GM21717 (cell line): ENCODE data around the gene CATSPER4.
"Not testable (repeated sequence)": the region's sequence is repeated elsewhere in the genome, so short reads cannot be mapped to it uniquely, and the experiment has no call there.

Experiments
- ATAC-seq: cut with Tn5 transposase; IDR thresholded peaks from one replicate; pipeline ENCODE4 v1.9.1; 2021; ENCODE audit warnings: mild to moderate bottlenecking, moderate library complexity; ENCODE audit not compliant: unreplicated experiment

CATSPER4 gene

GRCh38 chr1:26189331-26189730 lies 1.1 kb upstream of the CATSPER4 start:
- no peak for ATAC-seq

GRCh38 chr1:26189751-26190275 lies 589 bp upstream of the CATSPER4 start:
- no peak for ATAC-seq

GRCh38 chr1:26191739-26192138 lies 1.3 kb downstream of the CATSPER4 start:
- ATAC-seq = no peak

DNA sequence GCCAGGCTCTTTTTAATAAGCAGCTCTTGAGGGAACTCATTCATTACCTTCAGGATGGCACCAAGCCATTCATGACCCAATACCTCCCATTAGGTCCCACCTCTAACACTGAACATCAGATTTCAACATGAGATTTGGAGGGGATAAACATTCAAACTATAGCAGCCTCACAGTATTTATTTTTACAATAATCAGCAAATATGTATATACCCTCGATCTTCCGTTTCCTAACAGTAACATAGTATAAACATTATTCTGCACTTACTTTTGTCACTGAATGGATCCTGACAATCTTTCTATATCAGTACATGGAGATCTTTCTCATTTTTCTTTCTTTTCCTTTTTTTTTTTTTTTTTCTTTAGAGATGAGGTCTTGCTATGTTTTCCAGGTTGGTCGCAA lies 5.4 kb downstream of the CATSPER4 start:
- ATAC-seq = no peak

- no peak for ATAC-seq
Measured at GRCh38 chr1:26197301-26197700, 6.9 kb downstream of the CATSPER4 start.

- no peak for ATAC-seq
Measured at GRCh38 chr1:26197813-26198212, 7.4 kb downstream of the CATSPER4 start.

DNA sequence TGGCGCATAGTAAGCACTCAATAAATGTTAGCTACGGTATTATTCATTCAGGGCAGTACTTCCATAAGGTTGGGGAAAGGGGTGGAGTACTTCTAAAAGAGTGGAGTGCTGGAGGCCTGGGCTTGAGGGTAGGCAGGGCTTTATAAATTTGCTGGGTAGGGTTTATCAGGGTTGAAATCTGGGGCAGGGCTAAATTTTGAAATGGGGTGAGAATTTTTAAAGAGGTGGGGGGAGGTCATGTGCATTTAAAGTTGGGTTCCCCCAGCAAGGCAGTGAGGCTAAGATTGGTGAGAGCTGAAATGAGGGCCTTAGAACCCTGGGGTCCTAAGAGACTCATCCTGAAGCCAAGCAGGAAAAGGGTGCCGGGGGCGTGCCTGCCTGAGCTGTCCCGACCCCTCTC lies 10.0 kb downstream of the CATSPER4 start:
- no peak for ATAC-seq

DNA sequence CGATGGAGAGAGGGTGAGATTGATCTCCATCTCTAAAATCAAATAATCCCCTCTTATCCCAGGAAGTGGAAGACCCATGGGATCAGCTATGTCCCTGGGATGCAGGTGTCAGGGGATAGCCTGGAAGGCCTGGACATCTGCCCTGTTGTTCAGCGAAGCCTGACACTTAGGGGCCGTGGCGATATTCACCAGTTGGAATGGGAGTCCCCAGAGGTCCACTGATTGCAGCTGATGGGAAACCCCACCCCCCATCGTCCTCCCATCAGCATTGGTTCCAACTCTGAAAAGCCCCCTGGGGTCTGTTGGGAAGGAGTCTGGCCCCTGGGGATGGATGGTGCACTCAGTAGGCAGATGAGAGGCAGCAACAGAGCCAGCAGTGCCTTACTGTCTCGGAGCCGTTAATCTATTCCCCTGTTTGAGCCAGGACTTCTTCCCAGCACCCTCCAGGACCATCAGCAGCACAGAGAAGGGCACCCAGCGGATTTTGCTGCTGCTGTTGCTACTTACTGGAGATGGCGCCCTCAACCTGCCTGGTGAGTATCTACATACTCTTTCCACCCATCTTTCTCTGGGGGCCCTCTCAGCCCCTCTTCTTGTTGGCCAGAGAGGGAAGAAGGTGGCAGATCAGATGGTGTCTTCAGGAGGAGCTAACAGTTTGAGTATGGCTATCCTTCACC lies 13.4 kb downstream of the CATSPER4 start:
- no peak for ATAC-seq

- no peak for ATAC-seq
Measured at GRCh38 chr1:26210147-26210870, 19.9 kb downstream of the CATSPER4 start.

DNA sequence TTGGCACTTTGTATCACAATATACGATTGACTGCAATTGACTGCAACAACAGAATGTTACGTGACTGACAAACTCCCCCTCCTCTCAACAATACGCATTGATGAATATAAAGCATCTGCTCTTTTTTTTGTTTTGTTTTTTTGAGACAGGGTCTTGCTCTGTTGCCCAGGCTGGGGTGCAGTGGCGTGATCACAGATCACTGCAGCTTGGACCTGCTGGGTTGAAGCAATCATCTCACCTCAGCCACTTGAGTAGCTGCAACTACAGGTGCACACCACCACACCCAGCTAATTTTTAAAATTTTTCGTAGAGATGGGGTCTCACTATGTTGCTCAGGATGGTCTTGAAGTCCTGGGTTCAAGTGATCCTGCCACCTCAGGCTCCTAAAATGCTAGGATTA lies 22.3 kb downstream of the CATSPER4 start:
- no peak for ATAC-seq

DNA sequence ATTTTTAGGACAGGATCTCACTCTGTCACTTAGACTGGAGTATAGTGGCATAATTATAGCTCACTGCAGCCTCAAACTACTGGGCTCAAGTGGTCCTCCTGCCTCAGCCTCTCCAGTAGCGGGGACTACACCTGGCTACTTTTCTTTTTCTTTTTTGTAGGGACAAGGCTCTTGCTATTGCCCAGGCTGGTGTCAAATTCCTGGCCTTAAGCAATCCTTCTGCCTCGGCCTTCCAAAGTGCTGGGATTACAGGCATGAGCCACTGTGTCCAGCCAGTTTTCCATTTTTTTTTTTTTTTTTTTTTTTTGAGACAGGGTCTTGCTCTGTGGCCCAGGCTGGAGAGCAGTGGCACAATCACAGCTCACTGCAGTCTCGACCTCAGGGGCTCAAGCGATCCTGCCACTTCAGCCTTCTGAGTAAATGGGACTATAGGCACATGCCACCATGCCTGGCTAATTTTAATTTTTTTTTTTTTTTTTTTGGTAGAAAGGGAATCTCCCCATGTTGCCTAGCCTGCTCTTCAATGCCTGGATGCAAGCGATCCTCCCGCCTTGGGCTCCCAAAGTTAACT lies 23.0 kb downstream of the CATSPER4 start:
- no peak for ATAC-seq

GRCh38 chr1:26215246-26215645 lies 24.8 kb downstream of the CATSPER4 start:
- no peak for ATAC-seq

DNA sequence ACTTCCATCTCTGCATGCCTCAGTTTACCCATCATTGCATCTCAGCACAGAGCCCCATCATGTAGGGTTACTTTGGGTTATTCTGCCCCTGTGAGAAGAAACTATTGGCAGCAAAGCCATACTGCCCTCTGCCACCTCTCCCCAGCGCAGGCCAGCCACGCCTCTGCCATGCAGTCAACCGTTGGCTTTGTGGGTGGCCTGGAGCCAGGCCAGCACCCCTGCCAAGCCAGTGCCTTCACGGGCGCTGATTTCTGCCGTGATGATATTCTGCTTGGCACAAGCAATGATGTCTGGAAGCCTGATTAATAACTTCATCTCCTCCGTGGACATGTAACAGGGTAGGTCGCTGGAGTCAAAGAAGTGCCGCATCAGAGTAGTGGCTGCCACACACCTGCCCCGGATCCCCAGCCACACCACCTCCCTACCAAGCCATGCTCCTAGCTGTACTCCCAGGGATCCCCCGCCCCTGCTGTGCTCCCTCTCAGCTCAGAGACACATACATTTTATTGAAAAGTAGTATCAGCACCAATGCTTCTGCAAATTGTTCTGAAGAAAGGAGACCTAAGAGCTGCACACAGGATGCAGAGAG lies 28.6 kb downstream of the CATSPER4 start:
- no peak for ATAC-seq

DNA sequence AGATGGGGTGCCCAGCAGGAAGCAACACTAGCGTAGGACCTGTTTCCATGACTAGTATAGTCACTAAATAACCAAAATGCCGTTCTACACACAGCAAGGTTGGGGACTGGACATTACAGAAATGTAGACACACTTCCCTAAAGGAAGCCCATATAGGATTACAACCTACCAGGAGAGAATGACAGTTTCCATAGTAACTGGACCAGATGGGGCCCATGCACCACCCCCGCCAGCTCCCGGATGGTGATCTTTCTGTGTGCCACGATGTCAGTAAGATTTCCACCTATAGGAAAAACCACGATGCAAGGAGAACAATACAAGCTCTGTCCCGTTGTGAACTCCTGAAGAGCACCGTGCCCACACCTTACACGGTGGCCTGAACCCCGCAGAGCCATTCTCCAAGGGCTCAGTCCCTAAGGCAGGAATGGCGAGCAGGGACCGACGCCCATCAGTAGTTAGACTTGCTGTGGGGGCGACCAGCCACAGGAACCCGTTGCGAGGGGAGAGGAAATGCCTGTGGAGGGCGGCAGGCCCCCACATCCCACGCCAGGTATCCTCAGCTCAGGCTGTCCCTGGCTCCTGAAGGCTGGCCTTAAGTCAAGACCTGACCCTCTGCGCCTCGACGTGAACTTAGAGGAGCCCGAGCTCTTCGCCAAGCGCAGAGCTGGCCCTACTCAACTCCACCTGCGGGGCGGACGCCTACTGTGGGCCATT lies 30.0 kb downstream of the CATSPER4 start:
- ATAC-seq = no peak

- no peak for ATAC-seq
Measured at GRCh38 chr1:26221094-26221493, 30.7 kb downstream of the CATSPER4 start.

GRCh38 chr1:26224606-26225005 lies 34.2 kb downstream of the CATSPER4 start:
- no peak for ATAC-seq

DNA sequence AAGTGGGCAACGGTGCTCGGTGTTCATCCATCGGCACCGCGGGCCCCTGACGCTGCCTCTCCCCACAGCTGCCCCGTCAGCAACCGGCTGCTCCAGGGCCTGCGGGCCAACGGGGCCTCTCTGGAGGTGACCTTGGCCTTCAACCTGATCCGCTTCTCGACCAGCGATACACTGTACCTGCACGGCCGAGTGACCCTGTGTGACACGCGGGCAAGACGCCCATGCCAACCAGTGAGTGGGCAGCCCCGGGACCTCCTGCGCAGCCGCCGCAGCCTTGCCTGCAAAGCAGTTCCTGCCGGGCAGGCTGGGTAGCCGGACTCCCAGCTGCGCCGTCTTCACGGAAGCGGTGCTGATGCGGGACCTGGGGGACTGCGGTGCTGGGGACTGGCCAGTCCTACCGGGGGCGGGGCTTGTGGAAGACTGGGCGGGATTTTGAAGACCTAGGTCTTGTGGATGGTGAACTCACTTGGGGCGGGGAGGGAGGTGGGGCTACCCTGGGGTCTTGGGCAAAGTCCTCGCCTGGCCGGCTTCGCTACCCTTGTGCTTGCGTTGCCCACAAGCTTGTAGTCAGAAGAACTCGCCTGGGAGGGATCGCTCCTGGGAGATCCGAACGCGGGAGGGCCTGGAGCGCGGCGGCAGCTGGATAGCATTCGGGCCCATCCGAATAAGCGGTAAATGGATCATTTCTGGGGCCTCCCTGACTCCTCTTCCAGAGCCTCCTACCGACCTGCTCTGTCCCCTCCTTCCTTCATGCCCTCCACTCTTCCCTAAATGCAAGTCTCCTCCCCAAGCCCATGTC lies 34.8 kb downstream of the CATSPER4 start:
- ATAC-seq = no peak

GRCh38 chr1:26230682-26231081 lies 40.3 kb downstream of the CATSPER4 start:
- not testable (repeated sequence) for ATAC-seq

GRCh38 chr1:26233903-26234643 lies 43.7 kb downstream of the CATSPER4 start, which contains the start of gene CEP85:
Gene CEP85, plus strand, starts transcription at chr1:26234200. Its CDS starts 5,584 bp downstream, at chr1:26239784.
- ATAC-seq = peak; percentile 85
